OCI-LY1 (cell line): ENCODE measurements around the gene FOXL3.

Experiments
- H2AFZ ChIP-seq: fragments of 200-600 bp; sonication (generic), shearing (Covaris generic); 2 replicates; pipeline ENCODE4 v1.6.0; 2014; ENCODE audit warnings: antibody characterized with exemption, mild to moderate bottlenecking, low read length
- H3F3A ChIP-seq: fragments of 200-600 bp; sonication (generic), shearing (Covaris generic); 2 replicates; pipeline ENCODE4 v1.6.0; 2014; ENCODE audit warnings: mild to moderate bottlenecking, antibody characterized with exemption, low read length, moderate library complexity; ENCODE audit not compliant: insufficient read depth
- H3K27ac ChIP-seq: fragments of 200-600 bp; sonication (generic); 2 replicates; pipeline ENCODE4 v1.5.1; 2014; ENCODE audit warnings: low read length, mixed run types, mild to moderate bottlenecking, low read depth; ENCODE audit not compliant: poor library complexity, severe bottlenecking
- H3K27me3 ChIP-seq: fragments of 200-600 bp; sonication (generic); 2 replicates; pipeline ENCODE4 v1.6.0; 2014; ENCODE audit warnings: antibody characterized with exemption, mild to moderate bottlenecking, low read length, moderate library complexity; ENCODE audit not compliant: insufficient read depth
- H3K36me3 ChIP-seq: fragments of 200-600 bp; sonication (generic); 2 replicates; pipeline ENCODE4 v1.6.1; 2014; ENCODE audit warnings: mild to moderate bottlenecking, antibody characterized with exemption, low read length, moderate library complexity, mixed read lengths; ENCODE audit not compliant: insufficient read depth
- H3K4me1 ChIP-seq: fragments of 200-600 bp; sonication (generic); 2 replicates; pipeline ENCODE4 v1.5.1; 2014; ENCODE audit warnings: mild to moderate bottlenecking, low read length, moderate library complexity; ENCODE audit not compliant: insufficient read depth, severe bottlenecking
- H3K4me2 ChIP-seq: fragments of 200-600 bp; sonication (generic), shearing (Covaris generic); 2 replicates; pipeline ENCODE4 v1.6.1; 2014; ENCODE audit warnings: low read length
- H3K4me3 ChIP-seq: fragments of 200-600 bp; sonication (generic); 2 replicates; pipeline ENCODE4 v1.5.1; 2014; ENCODE audit warnings: low read length, low read depth, mild to moderate bottlenecking, mixed read lengths; ENCODE audit not compliant: poor library complexity, severe bottlenecking
- H3K79me2 ChIP-seq: fragments of 200-600 bp; shearing (Covaris generic); 2 replicates; pipeline ENCODE4 v1.6.1; 2016; ENCODE audit warnings: mixed run types, low read length, mixed read lengths; ENCODE audit not compliant: insufficient read depth
- H3K9ac ChIP-seq: fragments of 200-600 bp; sonication (generic), shearing (Covaris generic); 2 replicates; pipeline ENCODE4 v1.6.1; 2014; ENCODE audit warnings: mild to moderate bottlenecking, low read length, mixed read lengths
- H3K9me2 ChIP-seq: fragments of 200-600 bp; sonication (generic), shearing (Covaris generic); 2 replicates; pipeline ENCODE4 v1.6.1; 2014; ENCODE audit warnings: low read depth, mild to moderate bottlenecking, low read length, mixed read lengths
- H3K9me3 ChIP-seq: fragments of 200-600 bp; shearing (Covaris generic); 2 replicates; pipeline ENCODE4 v1.6.1; 2014; ENCODE audit warnings: low read length, mixed read lengths
- H4K20me1 ChIP-seq: fragments of 200-600 bp; sonication (generic), shearing (Covaris generic); 2 replicates; pipeline ENCODE4 v1.6.0; 2016; ENCODE audit warnings: mild to moderate bottlenecking, low read length; ENCODE audit not compliant: insufficient read depth
- EZH2 ChIP-seq: fragments of 200-600 bp; sonication (generic), shearing (Covaris generic); IDR thresholded peaks from 2 replicates; pipeline ENCODE4 v1.8.0; 2017; ENCODE audit warnings: borderline replicate concordance, mixed run types, mild to moderate bottlenecking, antibody characterized with exemption, low read length, moderate library complexity, mixed read lengths
- TF ChIP-seq, protein P1 (sequence below): fragments of 200-600 bp; sonication (generic), shearing (Covaris generic); IDR thresholded peaks from 2 replicates; pipeline ENCODE4 v1.5.1; 2017; ENCODE audit warnings: mild to moderate bottlenecking, antibody characterized with exemption, low read length, moderate library complexity, mixed read lengths

Gene FOXL3

DNA sequence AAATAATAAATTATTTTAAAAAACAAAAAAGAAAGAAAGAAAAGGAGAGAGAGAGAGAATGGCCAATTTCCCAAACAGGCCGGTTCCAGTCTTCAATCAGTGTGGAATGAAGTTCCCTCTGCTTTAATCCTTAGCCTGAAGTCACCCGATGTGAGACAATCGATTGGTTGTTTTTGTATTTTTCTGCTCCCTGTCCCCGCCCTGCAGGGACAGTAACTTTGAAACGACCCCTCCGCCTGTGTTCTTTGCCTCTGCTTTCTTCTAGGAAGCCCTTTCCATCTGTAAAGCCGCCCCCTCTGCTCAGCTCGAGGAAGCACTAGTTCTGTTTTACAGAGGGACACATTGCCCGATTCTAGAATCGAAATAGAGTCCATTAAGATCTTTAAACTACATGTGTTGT, 33.4 kb downstream of the FOXL3 start:
- TF ChIP-seq, protein P1, sequence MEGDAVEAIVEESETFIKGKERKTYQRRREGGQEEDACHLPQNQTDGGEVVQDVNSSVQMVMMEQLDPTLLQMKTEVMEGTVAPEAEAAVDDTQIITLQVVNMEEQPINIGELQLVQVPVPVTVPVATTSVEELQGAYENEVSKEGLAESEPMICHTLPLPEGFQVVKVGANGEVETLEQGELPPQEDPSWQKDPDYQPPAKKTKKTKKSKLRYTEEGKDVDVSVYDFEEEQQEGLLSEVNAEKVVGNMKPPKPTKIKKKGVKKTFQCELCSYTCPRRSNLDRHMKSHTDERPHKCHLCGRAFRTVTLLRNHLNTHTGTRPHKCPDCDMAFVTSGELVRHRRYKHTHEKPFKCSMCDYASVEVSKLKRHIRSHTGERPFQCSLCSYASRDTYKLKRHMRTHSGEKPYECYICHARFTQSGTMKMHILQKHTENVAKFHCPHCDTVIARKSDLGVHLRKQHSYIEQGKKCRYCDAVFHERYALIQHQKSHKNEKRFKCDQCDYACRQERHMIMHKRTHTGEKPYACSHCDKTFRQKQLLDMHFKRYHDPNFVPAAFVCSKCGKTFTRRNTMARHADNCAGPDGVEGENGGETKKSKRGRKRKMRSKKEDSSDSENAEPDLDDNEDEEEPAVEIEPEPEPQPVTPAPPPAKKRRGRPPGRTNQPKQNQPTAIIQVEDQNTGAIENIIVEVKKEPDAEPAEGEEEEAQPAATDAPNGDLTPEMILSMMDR, result no peak
- no peak for TF ChIP-seq EZH2
- Histone ChIP-seq H3K9me3 (no peaks in the 10 kb centered on the region), H3K4me1 (no peaks in the 10 kb centered on the region), H3K27ac (no peak overlapping the region), H3K27me3 (no peaks in the 10 kb centered on the region; the same call in 1 of the 2 replicates), H3K79me2 (no peaks in the 10 kb centered on the region), H3K4me2 (no peak overlapping the region), H3F3A (no peaks in the 10 kb centered on the region), H4K20me1 (no peaks in the 10 kb centered on the region), H3K9ac (no peak overlapping the region), H2AFZ (no peak overlapping the region), H3K9me2 (no peaks in the 10 kb centered on the region), H3K4me3 (no peak overlapping the region), H3K36me3 (no peaks in the 10 kb centered on the region)

DNA sequence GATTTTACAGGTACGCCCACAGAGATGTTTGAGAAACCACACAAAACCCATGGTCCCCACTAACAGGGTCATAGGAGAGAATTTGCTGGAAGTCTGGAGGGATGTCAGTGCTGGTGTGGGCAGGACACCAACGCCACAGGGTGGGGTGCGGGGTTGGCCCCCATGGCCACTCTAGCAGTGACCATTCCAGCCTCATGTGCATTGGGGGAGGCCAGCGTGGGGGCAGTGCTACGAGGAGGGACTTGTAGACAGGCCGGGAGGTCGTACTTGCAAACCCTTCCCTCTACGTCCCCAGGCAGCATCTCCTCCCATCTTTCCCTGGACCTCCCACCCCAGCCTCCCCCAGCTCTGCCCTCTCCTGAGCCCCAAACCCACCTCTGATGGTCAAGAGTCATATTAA, 34.0 kb downstream of the FOXL3 start:
- no peaks in the 10 kb centered on the region for H3K9me2 ChIP-seq
- no peaks in the 10 kb centered on the region for H3K79me2 ChIP-seq
- H3K4me1 ChIP-seq, result no peaks in the 10 kb centered on the region
- no peaks in the 10 kb centered on the region for H4K20me1 ChIP-seq
- no peak overlapping the region for H3K9ac ChIP-seq
- H3K9me3 ChIP-seq, result no peaks in the 10 kb centered on the region
- no peak overlapping the region for H2AFZ ChIP-seq
- no peaks in the 10 kb centered on the region; the same call in none of the 2 replicates for H3K27me3 ChIP-seq
- no peaks in the 10 kb centered on the region for H3K36me3 ChIP-seq
- no peak overlapping the region for H3K4me2 ChIP-seq
- no peaks in the 10 kb centered on the region for H3F3A ChIP-seq
- H3K4me3 ChIP-seq, result no peak overlapping the region
- no peak overlapping the region for H3K27ac ChIP-seq
- TF ChIP-seq EZH2, result no peak
- TF ChIP-seq, protein P1, result no peak

DNA sequence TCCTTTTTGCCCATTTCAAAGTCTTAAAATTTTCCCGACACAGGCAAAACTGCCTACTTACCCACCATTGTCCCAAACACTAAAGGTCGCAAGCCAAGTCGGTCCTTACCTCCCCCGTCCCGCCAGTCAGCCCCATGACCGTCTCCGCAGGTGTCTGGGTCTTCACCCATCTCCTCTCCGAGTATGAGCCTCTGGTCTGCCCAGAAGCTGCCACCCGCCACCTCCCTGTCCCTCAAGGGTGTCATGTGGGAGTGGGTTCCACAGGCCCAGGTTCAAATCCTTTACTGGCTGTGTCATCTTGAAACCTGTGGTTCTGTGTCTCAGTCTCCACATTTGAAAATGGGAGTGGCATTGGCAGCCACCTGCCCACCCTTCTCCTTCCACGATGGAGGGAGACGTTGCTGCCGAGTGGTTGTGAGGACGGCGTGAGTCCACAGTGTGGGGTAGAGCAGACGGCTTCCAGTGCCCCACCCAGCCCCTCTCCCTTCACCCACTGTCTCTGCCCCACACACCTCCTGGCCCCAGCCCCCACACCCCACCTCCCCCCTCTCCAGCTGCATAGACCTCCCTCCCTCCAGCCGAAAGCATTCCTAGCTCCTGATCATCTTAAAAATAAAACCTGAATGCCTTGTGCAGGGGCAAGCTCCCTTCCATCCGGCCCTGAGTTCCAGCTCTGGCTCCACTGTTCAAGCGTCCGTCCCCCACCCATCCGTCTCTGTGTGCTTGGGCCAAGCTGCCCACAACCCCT, 35.3 kb downstream of the FOXL3 start:
- Histone ChIP-seq H3K9me2 (no peaks in the 10 kb centered on the region), H3K27ac (no peak overlapping the region), H3K36me3 (no peaks in the 10 kb centered on the region), H2AFZ (no peak overlapping the region), H3K27me3 (no peaks in the 10 kb centered on the region; the same call in none of the 2 replicates), H3K4me1 (no peaks in the 10 kb centered on the region), H3F3A (no peaks in the 10 kb centered on the region), H4K20me1 (no peaks in the 10 kb centered on the region), H3K9me3 (no peaks in the 10 kb centered on the region), H3K4me3 (no peak overlapping the region), H3K9ac (no peak overlapping the region), H3K4me2 (no peak overlapping the region), H3K79me2 (no peaks in the 10 kb centered on the region)
- no peak for TF ChIP-seq EZH2
- TF ChIP-seq, protein P1, result no peak
